HL-60/S4 treated with retinoic acid at 250 ng/mL for 4 days and 3 days (cell line): ENCODE results near the gene PDCD6IP.

Experiments
- in situ Hi-C: fragments of 300-500 bp; cut with MboI; formaldehyde crosslinking; loops from 2 replicates; pipeline ENCODE4 v1.7.0; 2022; ENCODE audit warnings: low sequenced_read_pairs

PDCD6IP gene

GRCh38 chr3:33884701-33885100 is 86.3 kb downstream of the PDCD6IP start:
- in situ Hi-C loops: loop anchor here (25.0 kb wide), 1 partner anchor 803 kb away; no protein-coding TSS in a partner anchor

GRCh38 chr3:33885496-33885895 is 87.1 kb downstream of the PDCD6IP start:
- in situ Hi-C loops: loop anchor here (25.0 kb wide), 1 partner anchor 802 kb away; no protein-coding TSS in a partner anchor

- in situ Hi-C loops: loop anchor here (25.0 kb wide), 1 partner anchor 801 kb away; no protein-coding TSS in a partner anchor
Measured at GRCh38 chr3:33886015-33886414, 87.6 kb downstream of the PDCD6IP start.

GRCh38 chr3:33887478-33887877 is 89.0 kb downstream of the PDCD6IP start:
- in situ Hi-C loops: loop anchor here (25.0 kb wide), 1 partner anchor 800 kb away; no protein-coding TSS in a partner anchor

GRCh38 chr3:33889394-33890039 is 91.1 kb downstream of the PDCD6IP start:
- in situ Hi-C loops: loop anchor here (25.0 kb wide), 1 partner anchor 798 kb away; no protein-coding TSS in a partner anchor

GRCh38 chr3:33892655-33893054 is 94.2 kb downstream of the PDCD6IP start:
- in situ Hi-C loops: loop anchor here (25.0 kb wide), 1 partner anchor 795 kb away; no protein-coding TSS in a partner anchor

GRCh38 chr3:33895658-33896057 is 97.2 kb downstream of the PDCD6IP start:
- in situ Hi-C loops: loop anchor here (25.0 kb wide), 1 partner anchor 792 kb away; no protein-coding TSS in a partner anchor

GRCh38 chr3:33897306-33897705 is 98.9 kb downstream of the PDCD6IP start:
- in situ Hi-C loops: loop anchor here (25.0 kb wide), 1 partner anchor 790 kb away; no protein-coding TSS in a partner anchor

- in situ Hi-C loops: loop anchor here (25.0 kb wide), 1 partner anchor 788 kb away; no protein-coding TSS in a partner anchor
Measured at GRCh38 chr3:33898901-33899300, 100.5 kb downstream of the PDCD6IP start.

- in situ Hi-C loops: no loop called here
Measured at GRCh38 chr3:33900440-33900808, 102.0 kb downstream of the PDCD6IP start.

- in situ Hi-C loops: no loop called here
Measured at GRCh38 chr3:33900809-33901505, 102.5 kb downstream of the PDCD6IP start.

- in situ Hi-C loops: no loop called here
Measured at GRCh38 chr3:33901862-33902563, 103.6 kb downstream of the PDCD6IP start.

GRCh38 chr3:33904730-33905129 is 106.3 kb downstream of the PDCD6IP start:
- in situ Hi-C loops: no loop called here

- in situ Hi-C loops: no loop called here
Measured at GRCh38 chr3:33908250-33908851, 109.9 kb downstream of the PDCD6IP start.

GRCh38 chr3:33909547-33909946 is 111.1 kb downstream of the PDCD6IP start:
- in situ Hi-C loops: no loop called here

GRCh38 chr3:33910031-33910430 is 111.6 kb downstream of the PDCD6IP start:
- in situ Hi-C loops: no loop called here

GRCh38 chr3:33911525-33912322 is 113.3 kb downstream of the PDCD6IP start:
- in situ Hi-C loops: no loop called here

GRCh38 chr3:33914212-33914611 is 115.8 kb downstream of the PDCD6IP start:
- in situ Hi-C loops: no loop called here

- in situ Hi-C loops: no loop called here
Measured at GRCh38 chr3:33914731-33915379, 116.4 kb downstream of the PDCD6IP start.
